NCI-H460 (cell line): Measurements from ENCODE around the gene UNC5A. TPM values are rescaled to one million over a fixed set of nuclear protein-coding genes. Genes with fewer than 3 reads are reported as not detected.

ENCODE experiments used
- DNase-seq: peaks from one replicate; pipeline ENCODE4 v3.0.0-alpha.2; 2016; ENCODE audit warnings: low read depth; ENCODE audit errors: extremely low read depth
- total RNA-seq: library from RNA; depleted of rRNA; stranded (reverse); fragments of >200 nt; shearing (Covaris generic); gene quantifications from 2 replicates; pipeline ENCODE4 v1.2.3, GENCODE V29; 2014

UNC5A gene
- total RNA-seq, 1 experiment from 2014 or later: not detected

- DNase-seq: no peak
Measured at GRCh38 chr5:176818391-176819098, 8.2 kb downstream of the UNC5A start.

DNA sequence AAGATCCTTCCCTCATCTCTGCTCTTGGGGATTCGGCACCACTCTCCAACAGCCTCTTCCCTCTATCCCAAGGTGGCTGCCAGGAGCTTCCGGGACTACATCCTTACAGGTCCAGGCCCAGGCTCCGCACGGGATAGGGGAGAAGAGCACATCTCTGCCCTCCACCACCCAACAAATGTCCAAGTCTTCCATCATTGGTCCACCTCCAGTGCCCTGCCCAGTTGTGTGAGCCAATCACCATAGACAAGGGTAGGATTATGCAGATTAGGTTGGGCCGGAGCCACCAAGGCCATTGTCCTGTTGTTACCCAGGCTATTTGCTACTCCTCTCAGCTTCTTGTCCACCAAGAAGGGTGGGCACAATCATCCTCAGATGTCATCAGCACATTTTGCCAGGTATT, 9.1 kb downstream of the UNC5A start:
- no peak for DNase-seq

DNA sequence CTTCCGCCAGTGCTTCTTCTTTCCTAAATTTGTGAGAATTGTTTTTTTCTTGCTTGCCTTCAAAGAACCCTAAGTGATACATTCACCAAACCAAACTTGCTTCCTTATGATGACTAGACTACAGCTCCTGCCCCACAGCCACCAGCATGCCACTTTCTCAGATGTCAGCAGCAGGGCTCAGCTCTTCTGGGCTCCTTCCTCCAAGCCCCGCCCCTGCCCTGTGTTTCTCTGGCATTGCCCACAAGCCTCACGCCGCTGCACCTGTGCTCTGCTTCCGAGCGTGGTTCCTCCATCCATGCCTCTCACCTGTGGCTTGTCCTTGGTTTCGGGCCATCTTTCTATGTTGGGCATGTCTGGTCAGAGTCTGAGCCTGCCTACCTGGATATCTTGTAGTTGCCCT, 10.6 kb downstream of the UNC5A start:
- DNase-seq: no peak

GRCh38 chr5:176821441-176821840, 11.1 kb downstream of the UNC5A start:
- no peak for DNase-seq

GRCh38 chr5:176822041-176822792, 11.9 kb downstream of the UNC5A start:
- no peak for DNase-seq

GRCh38 chr5:176822793-176823481, 12.6 kb downstream of the UNC5A start:
- no peak for DNase-seq

DNA sequence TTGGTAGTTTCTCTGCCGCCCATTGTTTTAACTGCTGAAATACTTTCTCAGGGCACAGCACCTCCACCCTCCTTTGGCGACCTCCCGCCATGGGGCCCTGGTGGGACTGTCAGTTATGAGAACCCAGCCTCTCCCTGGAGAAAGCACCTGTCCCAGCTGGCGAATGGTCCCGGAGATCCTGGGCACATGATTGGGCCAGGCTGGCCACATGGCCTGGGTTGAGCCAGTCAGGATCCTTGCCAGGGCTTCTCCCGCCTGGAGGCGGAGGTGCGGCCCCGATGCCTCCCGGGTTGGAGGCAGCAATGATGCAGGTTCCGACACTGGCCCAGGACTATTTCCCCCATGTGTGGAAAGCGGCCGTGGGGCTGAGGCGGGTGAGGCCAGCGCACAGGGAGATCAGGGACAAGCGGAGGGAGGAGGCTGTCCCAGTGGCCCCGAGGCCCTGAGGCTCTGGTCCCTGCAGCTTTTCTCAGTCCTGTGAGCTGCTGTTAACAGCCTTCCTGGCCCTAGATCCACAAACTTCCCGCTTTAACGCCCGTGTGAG, 13.6 kb downstream of the UNC5A start:
- DNase-seq: no peak

- no peak for DNase-seq
Measured at GRCh38 chr5:176824604-176825003, 14.2 kb downstream of the UNC5A start.

DNA sequence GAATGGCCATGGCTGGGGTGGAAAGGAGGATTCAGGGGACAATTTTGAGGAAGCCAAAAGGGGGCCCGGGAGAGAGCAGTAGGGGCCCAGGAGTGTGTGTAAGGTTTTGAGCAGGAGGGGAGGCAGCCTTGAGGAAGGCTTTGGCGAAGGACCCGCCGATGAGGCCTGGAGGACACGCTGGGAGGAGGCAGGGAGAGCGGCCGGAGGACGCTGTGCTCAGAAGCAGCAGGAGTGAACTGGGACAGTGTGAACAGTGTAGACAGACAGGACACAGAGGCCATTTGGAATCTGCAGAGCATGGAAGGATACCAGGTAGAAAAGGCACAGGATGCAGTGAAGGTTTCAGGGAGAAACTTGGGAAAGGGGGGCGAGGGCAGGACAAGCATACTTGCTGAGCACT, 14.9 kb downstream of the UNC5A start:
- DNase-seq: no peak

GRCh38 chr5:176825957-176826356, 15.6 kb downstream of the UNC5A start:
- DNase-seq: no peak

- DNase-seq: no peak
Measured at GRCh38 chr5:176827736-176828414, 17.5 kb downstream of the UNC5A start.

- DNase-seq: no peak
Measured at GRCh38 chr5:176829320-176829719, 19.0 kb downstream of the UNC5A start.

GRCh38 chr5:176830422-176830994, 20.1 kb downstream of the UNC5A start:
- DNase-seq: no peak

DNA sequence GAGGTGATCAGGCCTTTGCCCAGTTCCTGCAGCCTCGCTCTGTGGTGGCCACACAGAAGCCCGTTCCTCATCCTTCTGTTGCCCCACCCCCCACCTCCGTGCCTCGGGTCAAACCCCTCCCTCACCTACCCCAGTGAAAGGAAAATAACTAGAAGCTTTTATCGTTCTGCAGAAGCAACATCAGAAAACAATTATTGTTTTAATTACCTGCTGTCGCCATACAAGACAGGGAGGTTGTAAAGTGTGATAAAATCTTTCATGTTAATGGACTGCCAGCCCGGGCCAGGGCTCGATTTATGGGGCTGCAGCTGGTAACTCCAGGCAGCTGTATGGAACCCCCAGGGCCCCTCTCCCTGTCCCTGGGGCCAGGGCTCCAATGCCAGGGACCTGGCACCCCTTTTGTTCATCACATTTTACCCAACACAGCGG, 20.6 kb downstream of the UNC5A start:
- no peak for DNase-seq

DNA sequence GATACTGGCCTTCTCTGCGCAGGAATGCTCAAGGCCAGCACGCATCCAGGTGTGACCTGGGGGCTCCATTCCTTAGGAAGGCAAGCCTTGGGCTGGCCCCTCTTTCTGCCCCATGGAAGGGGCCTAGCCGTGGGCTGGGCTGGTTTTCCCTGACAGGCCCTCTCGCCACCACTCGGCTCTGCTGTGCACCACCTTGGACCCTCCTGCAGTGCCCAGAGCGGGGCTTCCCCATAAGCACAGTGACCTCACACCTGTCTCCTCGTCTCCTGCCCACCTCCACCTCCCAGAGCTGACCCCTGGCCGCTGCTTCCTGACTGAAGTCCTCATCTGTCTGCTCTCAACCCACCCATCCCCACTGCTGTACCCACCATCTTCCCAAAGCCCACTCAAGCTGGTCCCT, 21.1 kb downstream of the UNC5A start:
- DNase-seq: no peak

DNA sequence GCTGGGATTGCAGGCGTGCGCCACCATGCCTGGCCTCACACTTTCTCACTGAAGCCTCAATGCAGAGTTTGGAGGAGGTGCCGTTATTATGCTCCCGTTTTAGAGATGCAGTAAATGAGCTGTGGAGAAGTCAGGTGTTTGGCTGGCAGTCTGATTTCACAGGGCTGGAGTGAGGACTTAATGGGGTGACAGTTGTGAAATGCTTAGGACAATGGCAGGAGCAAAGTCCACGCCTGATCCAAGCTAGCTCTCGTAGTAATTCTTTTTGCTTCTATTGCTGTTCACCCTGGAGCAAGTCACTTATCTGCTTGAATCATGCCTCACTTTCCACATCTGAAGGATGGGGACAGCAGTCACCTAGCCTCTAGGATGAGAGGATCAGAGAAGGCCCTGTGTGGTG, 21.8 kb downstream of the UNC5A start:
- DNase-seq: no peak

DNA sequence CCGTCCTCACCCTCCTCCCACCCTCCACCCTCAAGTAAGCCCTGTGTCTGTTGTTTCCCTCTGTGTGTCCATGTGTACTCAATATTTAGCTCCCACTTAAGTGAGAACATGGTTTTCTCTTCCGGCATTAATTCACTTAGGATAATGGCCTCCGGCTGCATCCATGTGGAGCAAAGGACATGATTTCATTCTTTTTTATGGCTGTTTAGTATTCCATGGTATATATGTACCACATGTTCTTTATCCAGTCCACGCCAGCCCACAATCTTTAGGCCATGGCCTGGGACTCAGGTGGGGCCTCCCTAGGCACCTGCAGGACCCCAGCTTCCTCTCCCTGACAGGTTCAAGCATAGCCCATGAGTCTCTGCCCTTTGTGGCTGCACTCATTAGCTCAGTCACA, 22.9 kb downstream of the UNC5A start:
- DNase-seq: no peak

- no peak for DNase-seq
Measured at GRCh38 chr5:176835918-176836317, 25.6 kb downstream of the UNC5A start.

DNA sequence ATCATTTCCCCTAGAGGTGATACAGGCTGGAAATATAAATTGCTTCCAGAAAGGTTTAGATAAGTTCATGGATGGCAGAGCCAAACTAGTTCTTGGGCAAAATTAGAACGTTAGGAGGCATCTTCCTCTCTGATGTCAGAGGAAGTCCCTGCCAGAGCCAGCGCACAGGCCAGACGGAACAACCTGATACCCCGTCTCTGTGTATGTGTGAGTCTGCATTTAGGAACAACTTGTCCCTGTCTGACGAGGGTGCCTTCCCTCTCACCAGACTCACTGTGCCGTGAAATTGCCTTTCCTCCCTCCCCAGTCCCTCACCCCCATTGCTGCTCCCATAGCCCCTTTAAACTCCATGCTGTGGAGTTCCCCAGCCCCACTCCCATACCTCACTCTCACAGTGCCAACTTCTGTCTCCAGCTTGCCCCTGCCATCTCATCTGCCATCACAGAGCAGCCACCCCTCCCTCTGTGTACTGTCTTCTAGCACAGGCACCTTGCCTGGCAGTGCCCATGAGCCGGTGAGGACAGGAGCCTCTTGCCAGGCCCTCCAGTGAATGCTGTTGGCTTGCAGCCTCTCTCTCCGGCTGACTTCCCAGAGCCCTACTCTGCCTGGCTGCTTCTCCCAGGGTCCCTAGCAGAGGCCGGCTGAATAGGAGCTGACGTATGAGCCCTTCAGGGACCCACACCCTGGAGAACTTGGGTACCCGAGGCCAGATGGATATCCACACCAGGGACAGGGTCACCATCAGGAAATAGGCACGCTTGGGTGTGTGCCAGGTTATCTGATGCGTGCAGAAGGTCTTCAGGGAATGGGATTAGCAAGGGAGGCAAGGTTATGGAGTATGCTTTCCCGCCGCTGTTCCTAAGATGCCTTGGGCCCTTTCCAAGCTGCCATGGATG, 26.7 kb downstream of the UNC5A start:
- DNase-seq: no peak
